Uterus (tissue), 4 donors: ENCODE measurements around the gene VAC14. TPM values are rescaled to one million over a fixed set of nuclear protein-coding genes. Genes with fewer than 3 reads are reported as not detected.
A peak's percentile ranks its signal among the peaks of the same experiment; 100 is the strongest.

Source experiments
- DNase-seq, 2 donors: peaks; one replicate each; pipeline ENCODE4 v3.0.0-alpha.2; 2019 to 2020
- H3K27ac ChIP-seq, 2 donors: fragments of 200-600 bp; sonication (generic); 1 replicate in 1 of 2; 2 replicates in 1 of 2; pipeline ENCODE4 v1.5.1; 2016 to 2018
- H3K27me3 ChIP-seq, 2 donors: fragments of 200-600 bp; sonication (generic); one replicate each; pipeline ENCODE4 v1.5.1; 2018 to 2019; ENCODE audit warnings: control low read depth in 1 of 2
- H3K36me3 ChIP-seq, 2 donors: fragments of 200-600 bp; sonication (generic); one replicate each; pipeline ENCODE4 v1.5.1; 2019; ENCODE audit warnings: control low read depth in 1 of 2
- H3K4me1 ChIP-seq, 2 donors: fragments of 200-600 bp; sonication (generic); one replicate each; pipeline ENCODE4 v1.5.1; 2018 to 2019; ENCODE audit warnings: control low read depth in 1 of 2
- H3K4me3 ChIP-seq, 2 donors: fragments of 200-600 bp; sonication (generic); 1 replicate in 1 of 2; 2 replicates in 1 of 2; pipeline ENCODE4 v1.5.1; 2018 to 2019; ENCODE audit warnings: mild to moderate bottlenecking in 1 of 2
- H3K9me3 ChIP-seq, 2 donors: fragments of 200-600 bp; sonication (generic); one replicate each; pipeline ENCODE4 v1.5.1; 2019; ENCODE audit warnings: control low read depth in 1 of 2
- CTCF ChIP-seq, 4 experiments: fragments of 200-600 bp in 2 of 4; fragments of 450-650 bp in 2 of 4; sonication (generic) in 2 of 4; IDR thresholded peaks; one replicate each; pipeline ENCODE4 v1.5.1; 2016 to 2019; ENCODE audit warnings: antibody characterized with exemption in 4 of 4, mild to moderate bottlenecking in 2 of 4, moderate library complexity in 1 of 4
- POLR2A ChIP-seq, 2 donors: fragments of 450-650 bp; IDR thresholded peaks; one replicate each; pipeline ENCODE4 v1.6.1; 2016; ENCODE audit warnings: antibody characterized with exemption in 2 of 2, mild to moderate bottlenecking in 1 of 2, moderate library complexity in 1 of 2
- intact Hi-C: fragments of 100-400 bp; cut with DNase I; formaldehyde crosslinking; loops from one replicate; pipeline ENCODE4 v1.15.1; 2023; ENCODE audit warnings: low total_unique reads
- total RNA-seq, 4 donors: library from RNA; depleted of rRNA in 3 of 4; stranded (reverse); fragments of >200 nt in 3 of 4; gene quantifications; one replicate each; pipeline versions ENCODE4 v1.1.0 to v1.2.4, GENCODE V29; 2014 to 2023
- donor health status: DM: yes; HTN: yes; CAD: no.

The VAC14 gene
- total RNA-seq, 4 donors from 2014 or later = 4.7 to 30.6 (median 17.4) TPM

- Histone ChIP-seq H3K27me3 (no peaks in the 10 kb centered on the region), H3K4me1 (peaks cover 6% of the 10 kb centered on the region in 2 donors), H3K4me3 (no peak overlapping the region), H3K36me3 (no peaks in the 10 kb centered on the region), H3K27ac (no peak overlapping the region), H3K9me3 (no peaks in the 10 kb centered on the region)
- intact Hi-C loops = no loop called here
- DNase-seq = no peak
- TF ChIP-seq CTCF (IDR thresholded peaks at IDR 0.05) = no peak
- TF ChIP-seq POLR2A (IDR thresholded peaks at IDR 0.05) = no peak
Measured at GRCh38 chr16:70756071-70756470, 44.9 kb downstream of the VAC14 start.

- Histone ChIP-seq H3K36me3 (no peaks in the 10 kb centered on the region), H3K4me1 (peaks cover 10 to 13% of the 10 kb centered on the region in 2 donors), H3K9me3 (no peaks in the 10 kb centered on the region), H3K27me3 (no peaks in the 10 kb centered on the region), H3K4me3 (no peak overlapping the region), H3K27ac (no peak overlapping the region)
- no peak for DNase-seq
- intact Hi-C loops = no loop called here
- TF ChIP-seq CTCF (IDR thresholded peaks at IDR 0.05) = no peak
- TF ChIP-seq POLR2A (IDR thresholded peaks at IDR 0.05) = no peak
Measured at GRCh38 chr16:70754851-70755600, 45.9 kb downstream of the VAC14 start.

- DNase-seq = no peak
- no peaks in the 10 kb centered on the region for H3K9me3 ChIP-seq
- intact Hi-C loops = no loop called here
- H3K27me3 ChIP-seq = no peaks in the 10 kb centered on the region
- no peaks in the 10 kb centered on the region for H3K36me3 ChIP-seq
- no peak overlapping the region for H3K27ac ChIP-seq
- no peak for TF ChIP-seq POLR2A (IDR thresholded peaks at IDR 0.05)
- no peak overlapping the region for H3K4me3 ChIP-seq
- peaks cover 10 to 16% of the 10 kb centered on the region in 2 donors for H3K4me1 ChIP-seq
Measured at GRCh38 chr16:70754371-70754770, 46.6 kb downstream of the VAC14 start.

GRCh38 chr16:70753694-70754325 is 47.1 kb downstream of the VAC14 start:
- TF ChIP-seq POLR2A (IDR thresholded peaks at IDR 0.05) = no peak
- no peaks in the 10 kb centered on the region for H3K9me3 ChIP-seq
- H3K27ac ChIP-seq = no peak overlapping the region
- H3K4me3 ChIP-seq = no peak overlapping the region
- no peaks in the 10 kb centered on the region for H3K27me3 ChIP-seq
- intact Hi-C loops = no loop called here
- H3K36me3 ChIP-seq = no peaks in the 10 kb centered on the region
- no peak for DNase-seq
- H3K4me1 ChIP-seq = peaks cover 10 to 17% of the 10 kb centered on the region in 2 donors

- no peaks in the 10 kb centered on the region for H3K9me3 ChIP-seq
- H3K4me3 ChIP-seq = no peak overlapping the region
- intact Hi-C loops = no loop called here
- TF ChIP-seq POLR2A (IDR thresholded peaks at IDR 0.05) (no peak), CTCF (IDR thresholded peaks at IDR 0.05) (no peak)
- no peak for DNase-seq
- H3K36me3 ChIP-seq = no peaks in the 10 kb centered on the region
- no peaks in the 10 kb centered on the region for H3K27me3 ChIP-seq
- H3K27ac ChIP-seq = peak overlapping the region in 1 of 2 donors; percentile 12
- H3K4me1 ChIP-seq = peaks cover 11 to 23% of the 10 kb centered on the region in 2 donors
Measured at GRCh38 chr16:70753228-70753627, 47.7 kb downstream of the VAC14 start.

GRCh38 chr16:70752426-70752825 is 48.5 kb downstream of the VAC14 start:
- Histone ChIP-seq H3K27me3 (no peaks in the 10 kb centered on the region), H3K36me3 (no peaks in the 10 kb centered on the region), H3K9me3 (no peaks in the 10 kb centered on the region), H3K4me1 (peaks cover 19 to 28% of the 10 kb centered on the region in 2 donors), H3K27ac (peak overlapping the region; percentile 86 to 92), H3K4me3 (no peak overlapping the region)
- DNase-seq = no peak
- TF ChIP-seq POLR2A (IDR thresholded peaks at IDR 0.05) = no peak
- no peak for TF ChIP-seq CTCF (IDR thresholded peaks at IDR 0.05)
- intact Hi-C loops = no loop called here
